H9 (cell line): ENCODE measurements around the gene HDAC7. TPM values are rescaled to one million over a fixed set of nuclear protein-coding genes. Genes with fewer than 3 reads are reported as not detected.
A peak's percentile ranks its signal among the peaks of the same experiment; 100 is the strongest.

Experiments
- DNase-seq: peaks from one replicate; pipeline ENCODE4 v3.0.0-alpha.2; 2017
- H2AFZ ChIP-seq: one replicate; pipeline ENCODE4 v1.6.1; 2013; ENCODE audit warnings: mild to moderate bottlenecking, low read length, control low read depth, moderate library complexity
- H2AK5ac ChIP-seq: 2 replicates; pipeline ENCODE4 v1.6.1; 2013; ENCODE audit warnings: low read length, control low read depth, mixed read lengths; ENCODE audit not compliant: insufficient read length
- H2BK120ac ChIP-seq: one replicate; pipeline ENCODE4 v1.6.1; 2013; ENCODE audit warnings: low read depth, mild to moderate bottlenecking, low read length, control low read depth, inconsistent platforms; ENCODE audit not compliant: poor library complexity, severe bottlenecking
- H2BK12ac ChIP-seq: 2 replicates; pipeline ENCODE4 v1.6.1; 2013; ENCODE audit warnings: low read length, control low read depth, mixed read lengths, low read depth; ENCODE audit not compliant: insufficient read length
- H2BK15ac ChIP-seq: 2 replicates; pipeline ENCODE4 v1.6.1; 2013; ENCODE audit warnings: low read depth, low read length, control low read depth
- H2BK20ac ChIP-seq: one replicate; pipeline ENCODE4 v1.6.1; 2013; ENCODE audit warnings: low read depth, mild to moderate bottlenecking, low read length, control low read depth, inconsistent platforms; ENCODE audit not compliant: poor library complexity, severe bottlenecking
- H2BK5ac ChIP-seq: 2 replicates; pipeline ENCODE4 v1.6.1; 2013; ENCODE audit warnings: low read length, control low read depth, mixed read lengths; ENCODE audit not compliant: insufficient read length
- H3K14ac ChIP-seq: 2 replicates; pipeline ENCODE4 v1.6.1; 2013; ENCODE audit warnings: low read length, control low read depth; ENCODE audit not compliant: insufficient read depth
- H3K18ac ChIP-seq: 2 replicates; pipeline ENCODE4 v1.6.1; 2013; ENCODE audit warnings: low read depth, mild to moderate bottlenecking, mixed read lengths, low read length, control low read depth; ENCODE audit not compliant: insufficient read length
- H3K23ac ChIP-seq: 2 replicates; pipeline ENCODE4 v1.6.1; 2013; ENCODE audit warnings: low read length, control low read depth, mixed read lengths, low read depth; ENCODE audit not compliant: insufficient read length
- H3K23me2 ChIP-seq: 2 replicates; pipeline ENCODE4 v1.6.1; 2013; ENCODE audit warnings: low read depth, mild to moderate bottlenecking, mixed read lengths, low read length, control low read depth; ENCODE audit not compliant: insufficient read length, poor library complexity, severe bottlenecking
- H3K27ac ChIP-seq: 2 replicates; pipeline ENCODE4 v1.5.1; 2013; ENCODE audit warnings: low read length, control low read depth, mixed read lengths, low read depth; ENCODE audit not compliant: insufficient read length
- H3K27me3 ChIP-seq: 2 replicates; pipeline ENCODE4 v1.6.1; 2013; ENCODE audit warnings: low read length, control low read depth, inconsistent platforms; ENCODE audit not compliant: insufficient read depth
- H3K4ac ChIP-seq: 2 replicates; pipeline ENCODE4 v1.6.1; 2013; ENCODE audit warnings: low read depth, mild to moderate bottlenecking, control low read depth, inconsistent platforms, low read length, moderate library complexity
- H3K4me1 ChIP-seq: 2 replicates; pipeline ENCODE4 v1.6.1; 2013; ENCODE audit warnings: low read length, control low read depth, inconsistent platforms; ENCODE audit not compliant: insufficient read depth
- H3K4me2 ChIP-seq: 2 replicates; pipeline ENCODE4 v1.6.1; 2013; ENCODE audit warnings: low read length, control low read depth, mixed read lengths; ENCODE audit not compliant: insufficient read length, insufficient read depth
- H3K56ac ChIP-seq: 2 replicates; pipeline ENCODE4 v1.6.1; 2013; ENCODE audit warnings: low read depth, mild to moderate bottlenecking, mixed read lengths, low read length, control low read depth; ENCODE audit not compliant: insufficient read length
- H3K79me1 ChIP-seq: 2 replicates; pipeline ENCODE4 v1.6.1; 2013; ENCODE audit warnings: low read depth, mild to moderate bottlenecking, moderate library complexity, low read length, control low read depth, inconsistent platforms; ENCODE audit not compliant: insufficient read depth, poor library complexity, severe bottlenecking
- H3K79me2 ChIP-seq: 2 replicates; pipeline ENCODE4 v1.6.1; 2013; ENCODE audit warnings: low read length, control low read depth, inconsistent platforms; ENCODE audit not compliant: insufficient read depth
- H3K9ac ChIP-seq: 2 replicates; pipeline ENCODE4 v1.6.1; 2013; ENCODE audit warnings: low read length, control low read depth, mixed read lengths; ENCODE audit not compliant: insufficient read length; ENCODE audit errors: extremely low read depth
- H3K9me3 ChIP-seq: one replicate; pipeline ENCODE4 v1.6.1; 2013; ENCODE audit warnings: low read depth, low read length, inconsistent platforms; ENCODE audit not compliant: control insufficient read depth
- H3T11ph ChIP-seq: one replicate; pipeline ENCODE4 v1.6.1; 2013; ENCODE audit warnings: mild to moderate bottlenecking, low read length, control low read depth, inconsistent platforms
- H4K20me1 ChIP-seq: one replicate; pipeline ENCODE4 v1.6.1; 2013; ENCODE audit not compliant: control insufficient read depth, insufficient read length, insufficient read depth
- H4K5ac ChIP-seq: 2 replicates; pipeline ENCODE4 v1.6.1; 2013; ENCODE audit warnings: low read depth, mild to moderate bottlenecking, mixed read lengths, low read length, control low read depth; ENCODE audit not compliant: insufficient read length
- H4K8ac ChIP-seq: replicated peaks from 2 replicates; pipeline ENCODE4 v1.6.1; 2013; ENCODE audit warnings: low read length, control low read depth, mixed read lengths, low read depth; ENCODE audit not compliant: insufficient read length
- H4K91ac ChIP-seq: 2 replicates; pipeline ENCODE4 v1.6.1; 2013; ENCODE audit warnings: low read depth, mild to moderate bottlenecking, moderate library complexity, mixed read lengths, low read length, control low read depth; ENCODE audit not compliant: insufficient read length
- H3K27ac Mint-ChIP-seq, 3 experiments: 2 replicates in 2 of 3; 3 replicates in 1 of 3; pipeline ENCODE4 v1.8.0; 2020 to 2021; ENCODE audit warnings: mixed read lengths in 3 of 3, mild to moderate bottlenecking in 1 of 3, moderate library complexity in 1 of 3
- H3K27me3 Mint-ChIP-seq: 2 replicates; pipeline ENCODE4 v1.8.0; 2021; ENCODE audit warnings: low read depth, mild to moderate bottlenecking, moderate library complexity, mixed read lengths
- H3K36me3 Mint-ChIP-seq, 3 experiments: 2 replicates in 2 of 3; 3 replicates in 1 of 3; pipeline ENCODE4 v1.8.0; 2020 to 2021; ENCODE audit warnings: low read depth in 3 of 3, mixed read lengths in 3 of 3; ENCODE audit not compliant: insufficient read depth in 1 of 3
- H3K4me1 Mint-ChIP-seq, 2 experiments: 2 replicates each; pipeline ENCODE4 v1.8.0; 2020; ENCODE audit warnings: mixed read lengths in 2 of 2
- H3K4me3 Mint-ChIP-seq, 2 experiments: 2 replicates in 1 of 2; 3 replicates in 1 of 2; pipeline ENCODE4 v1.8.0; 2020 to 2021; ENCODE audit warnings: mild to moderate bottlenecking in 2 of 2, mixed read lengths in 2 of 2, moderate library complexity in 1 of 2
- H3K9me3 Mint-ChIP-seq, 2 experiments: 2 replicates in 1 of 2; 3 replicates in 1 of 2; pipeline ENCODE4 v1.8.0; 2020; ENCODE audit warnings: mild to moderate bottlenecking in 2 of 2, mixed read lengths in 2 of 2, moderate library complexity in 1 of 2
- CTCF ChIP-seq: fragments of 200-600 bp; sonication (generic); conservative IDR thresholded peaks from 3 replicates; pipeline ENCODE4 v1.8.0; 2021; ENCODE audit warnings: antibody characterized with exemption, mild to moderate bottlenecking
- WGBS: extraction: QIAGEN DNeasy Blood & Tissue Kit; methylation state at CpG from one replicate; pipeline ENCODE4 v1.1.7; 2013; ENCODE audit warnings: missing lambda C conversion rate, low lambda C conversion rate, mixed read lengths; ENCODE audit not compliant: insufficient read length; ENCODE audit errors: extremely low coverage; 5-methylcytosine and 5-hydroxymethylcytosine counted together
- total RNA-seq: library from RNA; stranded (reverse); gene quantifications from 2 replicates; pipeline ENCODE4 v1.2.1, GENCODE V29; 2021

The HDAC7 gene
- total RNA-seq, 1 experiment from 2014 or later, result 72.1 TPM

- Histone ChIP-seq H2BK12ac (no peak overlapping the region), H2BK5ac (no peak overlapping the region), H2BK15ac (no peak overlapping the region), H3K9ac (no peak overlapping the region), H2BK120ac (no peak overlapping the region), H3K14ac (peak overlapping the region; percentile 67; the same call in 1 of the 2 replicates), H4K8ac (no peak overlapping the region), H2AK5ac (no peak overlapping the region), H3K23ac (no peak overlapping the region), H3T11ph (no peak overlapping the region), H3K27me3 (no peaks in the 10 kb centered on the region), H3K9me3 (no peaks in the 10 kb centered on the region), H2BK20ac (no peak overlapping the region), H4K20me1 (no peaks in the 10 kb centered on the region), H4K91ac (no peak overlapping the region), H3K79me2 (no peaks in the 10 kb centered on the region), H3K18ac (no peak overlapping the region), H3K56ac (no peak overlapping the region), H3K79me1 (no peaks in the 10 kb centered on the region), H2AFZ (no peak overlapping the region), H3K4ac (no peak overlapping the region), H4K5ac (no peak overlapping the region), H3K4me1 (peaks cover 3% of the 10 kb centered on the region; the same call in 1 of the 2 replicates), H3K27ac (no peak overlapping the region), H3K23me2 (no peaks in the 10 kb centered on the region), H3K4me2 (no peak overlapping the region)
- no peak for DNase-seq
- no peaks in the 10 kb centered on the region for H3K9me3 Mint-ChIP-seq
- WGBS, result no CpG with 5 or more reads among the region's 11 CpGs
- peaks cover 18 to 31% of the 10 kb centered on the region in 2 experiments for H3K4me1 Mint-ChIP-seq
- peaks cover 6% of the 10 kb centered on the region for H3K27me3 Mint-ChIP-seq
- H3K4me3 Mint-ChIP-seq, result no peak overlapping the region
- no peaks in the 10 kb centered on the region for H3K36me3 Mint-ChIP-seq
- no peak overlapping the region; a peak in 1 of 7 replicates for H3K27ac Mint-ChIP-seq
- no peak for TF ChIP-seq CTCF
Observed at GRCh38 chr12:47735649-47736048, 84.1 kb downstream of the HDAC7 start.
